H1 (cell line): ENCODE results near the gene TEDDM1. TPM values are rescaled to one million over a fixed set of nuclear protein-coding genes. Genes with fewer than 3 reads are reported as not detected.

Experiments
- CTCF ChIA-PET: fragments of 300-600 bp; sonication (Branson Sonifier 250); formaldehyde crosslinking; loops from one replicate; lab custom pipeline; 2021; ENCODE audit not compliant: partially characterized antibody; lab: Charles Lee
- POLR2A ChIA-PET: fragments of 300-600 bp; sonication (Branson Sonifier 250); formaldehyde crosslinking; loops from one replicate; lab custom pipeline; 2021; ENCODE audit warnings: inconsistent platforms; ENCODE audit not compliant: partially characterized antibody; lab: Charles Lee
- DNase-seq, 2 experiments: peaks; one replicate each; pipeline versions ENCODE4 v3.0.0 to v3.0.0-alpha.2; 2010 to 2022; ENCODE audit warnings: low spot score in 2 of 2, low read depth in 1 of 2, mixed read lengths in 1 of 2
- FAIRE-seq: peaks from 2 replicates; lab custom pipeline; 2011; peaks lifted over from hg19 to GRCh38; lab: Jason Lieb, UNC
- H2AFZ ChIP-seq: 2 replicates; pipeline ENCODE4 v1.8.1; 2012; ENCODE audit warnings: low read length, inconsistent platforms
- H2AK5ac ChIP-seq: 2 replicates; pipeline ENCODE4 v1.6.1; 2013; ENCODE audit warnings: low read depth, low read length
- H2BK120ac ChIP-seq: replicated peaks from 2 replicates; pipeline ENCODE3; 2013; ENCODE audit warnings: low read depth, low read length, inconsistent platforms
- H2BK12ac ChIP-seq: 2 replicates; pipeline ENCODE4 v1.6.1; 2013; ENCODE audit warnings: low read depth, low read length
- H2BK15ac ChIP-seq: 2 replicates; pipeline ENCODE4 v1.6.1; 2013; ENCODE audit warnings: low read length
- H2BK20ac ChIP-seq: 2 replicates; pipeline ENCODE4 v1.6.1; 2013; ENCODE audit warnings: low read length
- H2BK5ac ChIP-seq: 2 replicates; pipeline ENCODE4 v1.6.1; 2013; ENCODE audit warnings: low read depth, low read length
- H3K14ac ChIP-seq: 2 replicates; pipeline ENCODE4 v1.6.1; 2013; ENCODE audit warnings: inconsistent platforms; ENCODE audit not compliant: insufficient read length
- H3K18ac ChIP-seq: 2 replicates; pipeline ENCODE4 v1.6.1; 2013; ENCODE audit warnings: low read length; ENCODE audit errors: extremely low read depth
- H3K23ac ChIP-seq: 2 replicates; pipeline ENCODE4 v1.6.1; 2013; ENCODE audit warnings: inconsistent platforms; ENCODE audit not compliant: insufficient read length
- H3K23me2 ChIP-seq: 2 replicates; pipeline ENCODE4 v1.6.1; 2013; ENCODE audit warnings: low read depth, low read length
- H3K27ac ChIP-seq: 2 replicates; pipeline ENCODE4 v1.6.1; 2011; ENCODE audit warnings: low read depth, low read length, inconsistent platforms
- H3K27me3 ChIP-seq, 4 experiments: replicated peaks in 1 of 4; 1 replicate in 1 of 4; 2 replicates in 3 of 4; pipeline versions ENCODE4 v1.6.1 to v1.8.1; 2011 to 2013; ENCODE audit warnings: low read length in 3 of 4, mild to moderate bottlenecking in 3 of 4, inconsistent platforms in 2 of 4, mixed read lengths in 2 of 4, moderate library complexity in 1 of 4; ENCODE audit not compliant: control insufficient read depth in 3 of 4, insufficient read depth in 3 of 4; ENCODE audit errors: extremely low read depth in 1 of 4
- H3K36me3 ChIP-seq, 4 experiments: 2 replicates each; pipeline versions ENCODE4 v1.6.1 to v1.8.1; 2011 to 2013; ENCODE audit warnings: mild to moderate bottlenecking in 4 of 4, low read length in 3 of 4, moderate library complexity in 2 of 4, control low read depth in 1 of 4, inconsistent platforms in 1 of 4; ENCODE audit not compliant: insufficient read depth in 4 of 4, control insufficient read depth in 2 of 4
- H3K4ac ChIP-seq: replicated peaks from 2 replicates; pipeline ENCODE3; 2013; ENCODE audit warnings: low read length, low read depth, mixed read lengths, inconsistent platforms; ENCODE audit not compliant: insufficient read length
- H3K4me1 ChIP-seq, 4 experiments: replicated peaks in 1 of 4; 1 replicate in 1 of 4; 2 replicates in 3 of 4; pipeline versions ENCODE4 v1.6.1 to v1.8.1; 2011 to 2013; ENCODE audit warnings: low read length in 3 of 4, inconsistent platforms in 2 of 4, mixed read lengths in 1 of 4; ENCODE audit not compliant: insufficient read depth in 4 of 4, control insufficient read depth in 3 of 4
- H3K4me2 ChIP-seq, 2 experiments: 2 replicates each; pipeline versions ENCODE4 v1.6.1 to v1.8.1; 2011 to 2013; ENCODE audit warnings: low read depth in 2 of 2, low read length in 2 of 2, control low read depth in 1 of 2, inconsistent platforms in 1 of 2, mild to moderate bottlenecking in 1 of 2; ENCODE audit not compliant: insufficient read depth in 1 of 2
- H3K4me3 ChIP-seq, 4 experiments: fragments of 200-600, 300-600 bp in 1 of 4; sonication (generic), shearing (Covaris generic), sonication (Bioruptor Twin) in 1 of 4; 2 replicates each; pipeline versions ENCODE4 v1.5.1 to v1.8.1; 2011 to 2016; ENCODE audit warnings: low read length in 4 of 4, low read depth in 3 of 4, control low read depth in 2 of 4, inconsistent platforms in 2 of 4, mild to moderate bottlenecking in 2 of 4, mixed read lengths in 1 of 4, moderate library complexity in 1 of 4; ENCODE audit not compliant: insufficient read depth in 2 of 4; ENCODE audit errors: extremely low read depth in 1 of 4
- H3K56ac ChIP-seq: replicated peaks from 2 replicates; pipeline ENCODE3; 2013; ENCODE audit warnings: low read depth, mild to moderate bottlenecking, mixed read lengths, low read length, inconsistent platforms; ENCODE audit not compliant: insufficient read length
- H3K79me1 ChIP-seq: 2 replicates; pipeline ENCODE4 v1.6.1; 2013; ENCODE audit warnings: low read depth, low read length, control low read depth
- H3K79me2 ChIP-seq, 2 experiments: 2 replicates each; pipeline versions ENCODE4 v1.6.1 to v1.8.1; 2012 to 2013; ENCODE audit warnings: low read length in 2 of 2, mild to moderate bottlenecking in 2 of 2, inconsistent platforms in 1 of 2; ENCODE audit not compliant: insufficient read depth in 2 of 2, control insufficient read depth in 1 of 2
- H3K9ac ChIP-seq, 4 experiments: replicated peaks in 1 of 4; 1 replicate in 1 of 4; 2 replicates in 3 of 4; pipeline versions ENCODE4 v1.6.1 to v1.8.1; 2011 to 2013; ENCODE audit warnings: low read depth in 3 of 4, low read length in 3 of 4, control low read depth in 2 of 4, mild to moderate bottlenecking in 2 of 4, moderate library complexity in 2 of 4, inconsistent platforms in 1 of 4; ENCODE audit errors: extremely low read depth in 1 of 4
- H3K9me3 ChIP-seq, 2 experiments: 2 replicates each; pipeline versions ENCODE4 v1.6.1 to v1.8.1; 2012 to 2013; ENCODE audit warnings: mild to moderate bottlenecking in 2 of 2, moderate library complexity in 2 of 2, control low read depth in 1 of 2, inconsistent platforms in 1 of 2, low read depth in 1 of 2, low read length in 1 of 2, mixed read lengths in 1 of 2; ENCODE audit not compliant: insufficient read depth in 2 of 2
- H4K20me1 ChIP-seq, 2 experiments: replicated peaks in 1 of 2; 2 replicates each; pipeline versions ENCODE3 to v1.8.1; 2011 to 2013; ENCODE audit warnings: inconsistent platforms in 2 of 2, low read length in 2 of 2, mild to moderate bottlenecking in 1 of 2; ENCODE audit not compliant: insufficient read depth in 2 of 2, control insufficient read depth in 1 of 2
- H4K5ac ChIP-seq: 2 replicates; pipeline ENCODE4 v1.6.1; 2013; ENCODE audit warnings: low read length, low read depth, mixed read lengths, inconsistent platforms; ENCODE audit not compliant: insufficient read length
- H4K8ac ChIP-seq: 2 replicates; pipeline ENCODE4 v1.8.0; 2013; ENCODE audit warnings: mild to moderate bottlenecking, moderate library complexity, low read length, inconsistent platforms; ENCODE audit not compliant: insufficient read depth; ENCODE audit errors: extremely low read depth
- H4K91ac ChIP-seq: replicated peaks from 2 replicates; pipeline ENCODE3; 2013; ENCODE audit warnings: low read length, mixed read lengths, inconsistent platforms; ENCODE audit not compliant: insufficient read length
- BCL11A ChIP-seq, 2 experiments: IDR thresholded peaks; one replicate each; pipeline ENCODE4 v1.6.1; 2011; ENCODE audit warnings: low read depth in 2 of 2, low read length in 2 of 2, mild to moderate bottlenecking in 2 of 2
- BRCA1 ChIP-seq: IDR thresholded peaks from 2 replicates; pipeline ENCODE4 v1.6.1; 2012; ENCODE audit warnings: low read depth, low read length, improper control_type of control experiment
- CREB1 ChIP-seq: IDR thresholded peaks from 2 replicates; pipeline ENCODE4 v1.6.1; 2012; ENCODE audit warnings: inconsistent platforms
- EGR1 ChIP-seq: IDR thresholded peaks from 2 replicates; pipeline ENCODE4 v1.6.1; 2011; ENCODE audit warnings: low read depth, low read length, borderline replicate concordance
- EZH2 ChIP-seq: fragments of 200-600 bp; sonication (generic); IDR thresholded peaks from 2 replicates; pipeline ENCODE4 v1.7.1; 2012; ENCODE audit warnings: low read depth, mild to moderate bottlenecking, moderate library complexity, low read length, inconsistent platforms; ENCODE audit not compliant: severe bottlenecking
- GTF2F1 ChIP-seq: IDR thresholded peaks from 2 replicates; pipeline ENCODE4 v1.6.1; 2012; ENCODE audit warnings: low read depth, low read length, improper control_type of control experiment, borderline replicate concordance
- KDM5A ChIP-seq: fragments of 200-600 bp; IDR thresholded peaks from 2 replicates; pipeline ENCODE4 v1.7.1; 2012; ENCODE audit warnings: mild to moderate bottlenecking, low read length, inconsistent platforms, mixed read lengths
- POLR2AphosphoS5 ChIP-seq: IDR thresholded peaks from 2 replicates; pipeline ENCODE4 v1.6.1; 2011; ENCODE audit warnings: low read depth, low read length
- POU5F1 ChIP-seq: IDR thresholded peaks from 2 replicates; pipeline ENCODE4 v1.6.1; 2011; ENCODE audit warnings: low read depth, mild to moderate bottlenecking, low read length, moderate library complexity
- RFX5 ChIP-seq: IDR thresholded peaks from 2 replicates; pipeline ENCODE4 v1.6.1; 2011; ENCODE audit warnings: low read depth, low read length, improper control_type of control experiment, borderline replicate concordance
- RNF2 ChIP-seq: fragments of 200-900, 300-1000 bp; sonication (generic); IDR thresholded peaks from 2 replicates; pipeline ENCODE4 v1.7.1; 2016; ENCODE audit warnings: borderline replicate concordance, low read depth, mild to moderate bottlenecking, antibody characterized with exemption, low read length; ENCODE audit not compliant: poor library complexity, severe bottlenecking; ENCODE audit errors: missing control alignments
- SP2 ChIP-seq: IDR thresholded peaks from 2 replicates; pipeline ENCODE4 v1.6.1; 2012; ENCODE audit warnings: mild to moderate bottlenecking, low read length, inconsistent platforms
- TCF12 ChIP-seq: IDR thresholded peaks from 2 replicates; pipeline ENCODE4 v1.6.1; 2011; ENCODE audit warnings: low read depth, mild to moderate bottlenecking, low read length
- YY1 ChIP-seq: IDR thresholded peaks from 2 replicates; pipeline ENCODE4 v1.6.1; 2011; ENCODE audit warnings: low read depth, mild to moderate bottlenecking, low read length
- ZNF274 ChIP-seq: IDR thresholded peaks from 2 replicates; pipeline ENCODE4 v1.7.0; 2012; ENCODE audit warnings: low read length, borderline replicate concordance; ENCODE audit errors: extremely low read depth
- WGBS, 2 experiments: shearing (Covaris generic) in 1 of 2; methylation state at CpG; one replicate each; pipeline versions ENCODE4 v1.1.6 to v1.1.7; 2013 to 2015; ENCODE audit warnings: low lambda C conversion rate in 2 of 2, mixed read lengths in 2 of 2, inconsistent platforms in 1 of 2, low coverage in 1 of 2, missing lambda C conversion rate in 1 of 2; ENCODE audit not compliant: insufficient replicate concordance in 2 of 2, insufficient coverage in 1 of 2, insufficient read length in 1 of 2; ENCODE audit errors: extremely low coverage in 1 of 2, missing lambda C conversion rate in 1 of 2; 5-methylcytosine and 5-hydroxymethylcytosine counted together
- polyA plus RNA-seq, 7 experiments: library from polyadenylated mRNA; depleted of rRNA in 3 of 7; stranded (reverse) in 5 of 7; unstranded in 2 of 7; fragments of >200 nt in 5 of 7; fragments of 200-250 nt in 2 of 7; gene quantifications; 1 replicate in 5 of 7; 2 replicates in 1 of 7; 4 replicates in 1 of 7; pipeline versions ENCODE4 v1.2.1 to v1.2.3, GENCODE V29; 2011 to 2013; ENCODE audit warnings: missing spikeins in 2 of 7, mixed read lengths in 2 of 7
- total RNA-seq: library from RNA; stranded (reverse); fragmentation: NEBNext Ultra II Directional; extraction: Animal tissue kit (Norgen Biotek cat#: 25700); gene quantifications from 2 replicates; pipeline ENCODE4 v1.2.1, GENCODE V29; 2021

TEDDM1 gene
- total and polyA plus RNA-seq, 2 of the 8 experiments (the other 6 are each of a cell fraction or from before 2014, with no cell fraction given), result not detected

DNA sequence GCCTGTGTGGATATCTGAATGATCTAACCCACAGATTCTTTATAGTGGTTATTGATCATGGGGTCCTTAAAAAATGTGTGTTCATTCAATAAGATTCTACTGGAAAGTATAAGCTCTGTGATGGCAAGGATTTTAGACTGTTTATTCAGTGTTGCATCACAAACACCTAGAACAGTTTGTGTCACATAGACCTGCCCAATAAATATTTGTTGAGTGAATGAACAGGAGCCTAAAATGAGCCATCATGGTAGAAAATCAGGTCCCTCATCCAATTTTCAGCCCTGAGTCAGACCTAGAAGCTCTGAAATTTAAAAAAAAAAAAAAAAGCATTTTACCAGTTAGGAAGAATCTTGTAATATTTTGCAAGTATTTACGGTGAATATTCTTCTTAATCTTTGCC lies 47.2 kb upstream of the TEDDM1 start:
- WGBS, 2 experiments, result 100% methylated on average over 1 of the region's 1 CpG; no CpG with 5 or more reads in 1 of the 2 experiments
- POLR2A ChIA-PET, result no interaction called here

More for the DNA sequence above, 47.2 kb upstream of the TEDDM1 start:
- FAIRE-seq, result no peak
- H2BK20ac ChIP-seq, result no peak overlapping the region
- H3K79me2 ChIP-seq, result no peaks in the 10 kb centered on the region
- no peak overlapping the region for H3K27ac ChIP-seq
- H2BK15ac ChIP-seq, result no peak overlapping the region
- no peak overlapping the region for H2AK5ac ChIP-seq
- TF ChIP-seq KDM5A (no peak), CREB1 (no peak), ZNF274 (no peak), SP2 (no peak), RNF2 (no peak), BRCA1 (no peak), RFX5 (no peak), POLR2AphosphoS5 (no peak), POU5F1 (no peak), EGR1 (no peak), GTF2F1 (no peak), BCL11A (IDR thresholded peaks at IDR 0.05; ENCODE audit: low read depth in 2 of 2, low read length in 2 of 2) (no peak), TCF12 (no peak), YY1 (no peak), EZH2 (no peak)
- H3K9ac ChIP-seq, result no peak overlapping the region
- no peak overlapping the region for H3K4me3 ChIP-seq
- DNase-seq, result no peak
- H3K4ac ChIP-seq, result no peak overlapping the region
- H3K4me2 ChIP-seq, result no peak overlapping the region
- H3K23me2 ChIP-seq, result no peaks in the 10 kb centered on the region
- no peak overlapping the region for H3K14ac ChIP-seq
- CTCF ChIA-PET, result interaction anchor here (0.7 to 1.6 kb wide), 8 partner anchors 10 to 362 kb away, joined by 3 to 8 read pairs (median 4); no protein-coding TSS in a partner anchor
- no peak overlapping the region for H3K23ac ChIP-seq
- H3K56ac ChIP-seq, result no peak overlapping the region
- H3K27me3 ChIP-seq, result no peaks in the 10 kb centered on the region
- H3K79me1 ChIP-seq, result no peaks in the 10 kb centered on the region
- H2AFZ ChIP-seq, result no peak overlapping the region
- H2BK12ac ChIP-seq, result no peak overlapping the region
- H4K8ac ChIP-seq, result no peak overlapping the region
- H3K4me1 ChIP-seq, result peaks cover 0 to 8% (median 3%) of the 10 kb centered on the region in 4 experiments; a peak in 4 of 7 replicates
- H3K18ac ChIP-seq, result no peak overlapping the region
- no peaks in the 10 kb centered on the region for H3K9me3 ChIP-seq
- H2BK120ac ChIP-seq, result no peak overlapping the region
- no peak overlapping the region for H4K5ac ChIP-seq
- H4K91ac ChIP-seq, result no peak overlapping the region
- no peak overlapping the region for H2BK5ac ChIP-seq
- no peaks in the 10 kb centered on the region for H3K36me3 ChIP-seq
- H4K20me1 ChIP-seq, result no peaks in the 10 kb centered on the region
